HEK293 (cell line): ENCODE data around the gene NAP1L4.
A peak's percentile ranks its signal among the peaks of the same experiment; 100 is the strongest.

Experiments
- EGR2 ChIP-seq: fragments of 450-650 bp; formaldehyde crosslinking; IDR thresholded peaks from 2 replicates; pipeline ENCODE4 v1.5.1; 2016; ENCODE audit warnings: low read depth, missing biosample characterization, missing genetic modification characterization
- HOXA7 ChIP-seq: sonication (generic); formaldehyde crosslinking; IDR thresholded peaks from 2 replicates; pipeline ENCODE4 v1.8.1; 2022; ENCODE audit warnings: missing genetic modification reagents, borderline replicate concordance
- HOXC10 ChIP-seq: sonication (generic); formaldehyde crosslinking; IDR thresholded peaks from 2 replicates; pipeline ENCODE4 v1.8.1; 2023; ENCODE audit warnings: mild to moderate bottlenecking, missing genetic modification reagents
- KLF9 ChIP-seq: fragments of 450-650 bp; formaldehyde crosslinking; IDR thresholded peaks from 2 replicates; pipeline ENCODE4 v1.5.1; 2016; ENCODE audit warnings: missing biosample characterization, missing genetic modification characterization, low read depth
- ZBTB21 ChIP-seq: fragments of 450-650 bp; formaldehyde crosslinking; IDR thresholded peaks from 2 replicates; pipeline ENCODE4 v1.5.1; 2017; ENCODE audit warnings: missing biosample characterization, missing genetic modification characterization
- ZEB2 ChIP-seq: fragments of 450-650 bp; formaldehyde crosslinking; IDR thresholded peaks from 2 replicates; pipeline ENCODE4 v1.5.1; 2016; ENCODE audit warnings: missing biosample characterization, missing genetic modification characterization
- ZIC2 ChIP-seq: fragments of 450-650 bp; formaldehyde crosslinking; IDR thresholded peaks from 2 replicates; pipeline ENCODE4 v1.5.1; 2016; ENCODE audit warnings: missing biosample characterization, missing genetic modification characterization
- ZNF184 ChIP-seq: fragments of 450-650 bp; IDR thresholded peaks from 2 replicates; pipeline ENCODE4 v1.5.1; 2018; ENCODE audit warnings: missing biosample characterization, mild to moderate bottlenecking, missing genetic modification characterization
- ZNF223 ChIP-seq: fragments of 450-650 bp; formaldehyde crosslinking; IDR thresholded peaks from 2 replicates; pipeline ENCODE4 v1.5.1; 2016; ENCODE audit warnings: missing biosample characterization, missing genetic modification characterization
- ZNF239 ChIP-seq: fragments of 450-650 bp; formaldehyde crosslinking; IDR thresholded peaks from 2 replicates; pipeline ENCODE4 v1.5.1; 2016; ENCODE audit warnings: missing biosample characterization, missing genetic modification characterization
- ZNF335 ChIP-seq: fragments of 450-650 bp; formaldehyde crosslinking; conservative IDR thresholded peaks from 2 replicates; pipeline ENCODE4 v1.5.1; 2016; ENCODE audit warnings: missing biosample characterization, missing genetic modification characterization
- ZNF350 ChIP-seq: fragments of 450-650 bp; formaldehyde crosslinking; IDR thresholded peaks from 2 replicates; pipeline ENCODE4 v1.5.0; 2017; ENCODE audit warnings: missing biosample characterization, mild to moderate bottlenecking, missing genetic modification characterization
- ZNF449 ChIP-seq: fragments of 450-650 bp; formaldehyde crosslinking; IDR thresholded peaks from 2 replicates; pipeline ENCODE4 v1.5.1; 2017; ENCODE audit warnings: missing biosample characterization, mild to moderate bottlenecking, missing genetic modification characterization, moderate library complexity
- ZNF501 ChIP-seq: fragments of 450-650 bp; formaldehyde crosslinking; IDR thresholded peaks from 2 replicates; pipeline ENCODE4 v1.5.1; 2016; ENCODE audit warnings: missing biosample characterization, missing genetic modification characterization
- ZNF548 ChIP-seq: fragments of 450-650 bp; formaldehyde crosslinking; IDR thresholded peaks from 2 replicates; pipeline ENCODE4 v1.5.1; 2016; ENCODE audit warnings: missing biosample characterization, missing genetic modification characterization
- ZNF558 ChIP-seq: fragments of 450-650 bp; formaldehyde crosslinking; IDR thresholded peaks from 2 replicates; pipeline ENCODE4 v1.5.1; 2016; ENCODE audit warnings: missing biosample characterization, missing genetic modification characterization
- ZNF561 ChIP-seq: fragments of 450-650 bp; IDR thresholded peaks from 2 replicates; pipeline ENCODE4 v1.5.1; 2018; ENCODE audit warnings: missing biosample characterization, missing genetic modification characterization, borderline replicate concordance
- ZNF629 ChIP-seq: fragments of 450-650 bp; formaldehyde crosslinking; IDR thresholded peaks from 2 replicates; pipeline ENCODE4 v1.5.1; 2017; ENCODE audit warnings: missing biosample characterization, missing genetic modification characterization
- ZNF660 ChIP-seq: fragments of 450-650 bp; IDR thresholded peaks from 2 replicates; pipeline ENCODE4 v1.5.1; 2018; ENCODE audit warnings: missing biosample characterization, mild to moderate bottlenecking, missing genetic modification characterization
- ZNF701 ChIP-seq: fragments of 450-650 bp; formaldehyde crosslinking; IDR thresholded peaks from 2 replicates; pipeline ENCODE4 v1.5.1; 2016; ENCODE audit warnings: missing biosample characterization, missing genetic modification characterization
- ZNF768 ChIP-seq: fragments of 450-650 bp; formaldehyde crosslinking; IDR thresholded peaks from 2 replicates; pipeline ENCODE4 v1.5.1; 2018; ENCODE audit warnings: missing biosample characterization, mild to moderate bottlenecking, missing genetic modification characterization
- ZNF837 ChIP-seq: fragments of 450-650 bp; formaldehyde crosslinking; IDR thresholded peaks from 2 replicates; pipeline ENCODE4 v1.5.1; 2016; ENCODE audit warnings: missing biosample characterization, missing genetic modification characterization
- TF ChIP-seq, protein P1 (sequence below): fragments of 450-650 bp; IDR thresholded peaks from 2 replicates; pipeline ENCODE4 v1.5.1; 2018; ENCODE audit warnings: missing biosample characterization, mild to moderate bottlenecking, missing genetic modification characterization
- TF ChIP-seq, protein P2 (sequence below): fragments of 450-650 bp; formaldehyde crosslinking; IDR thresholded peaks from 2 replicates; pipeline ENCODE4 v1.5.1; 2016; ENCODE audit warnings: missing biosample characterization, missing genetic modification characterization, borderline replicate concordance
- TF ChIP-seq, protein P3 (sequence below): fragments of 450-650 bp; formaldehyde crosslinking; IDR thresholded peaks from 2 replicates; pipeline ENCODE4 v1.5.1; 2016; ENCODE audit warnings: missing biosample characterization, missing genetic modification characterization
- TF ChIP-seq, protein P4 (sequence below): fragments of 450-650 bp; formaldehyde crosslinking; IDR thresholded peaks from 2 replicates; pipeline ENCODE4 v1.5.1; 2016; ENCODE audit warnings: missing biosample characterization, missing genetic modification characterization
- TF ChIP-seq, protein P5 (sequence below): fragments of 450-650 bp; formaldehyde crosslinking; IDR thresholded peaks from 2 replicates; pipeline ENCODE4 v1.5.1; 2016; ENCODE audit warnings: missing biosample characterization, missing genetic modification characterization

NAP1L4 gene

GRCh38 chr11:2992234-2992996, at the start of gene NAP1L4 (continued):
- TF ChIP-seq ZNF335 (tag by site-specific recombination) (peak; percentile 72), KLF9 (peak; percentile 86), ZNF239 (tag by site-specific recombination) (no peak), ZNF223 (tag by site-specific recombination) (0 out of 2 replicates have a peak, but pooled peaks have one; percentile 71), ZNF837 (tag by site-specific recombination) (no peak), HOXA7 (CRISPR knock-in tag) (no peak), EGR2 (tag by site-specific recombination) (no peak), ZIC2 (peak; percentile 43), ZNF449 (tag by site-specific recombination) (no peak), HOXC10 (CRISPR knock-in tag) (0 out of 2 replicates have a peak, but pooled peaks have one; percentile 32), ZNF350 (tag by site-specific recombination) (no peak), ZNF660 (tag by site-specific recombination) (peak; percentile 26; the same call in 1 of the 2 replicates), ZBTB21 (tag by site-specific recombination) (no peak), ZNF558 (tag by site-specific recombination) (no peak), ZNF701 (no peak), ZNF768 (tag by site-specific recombination) (no peak), ZNF501 (tag by site-specific recombination) (peak; percentile 70; the same call in 1 of the 2 replicates), ZEB2 (peak; percentile 69), ZNF561 (tag by site-specific recombination) (peak; percentile 70; the same call in 1 of the 2 replicates), ZNF184 (tag by site-specific recombination) (no peak), ZNF548 (tag by site-specific recombination) (no peak), ZNF629 (tag by site-specific recombination) (peak; percentile 60)
- TF ChIP-seq, protein P1, sequence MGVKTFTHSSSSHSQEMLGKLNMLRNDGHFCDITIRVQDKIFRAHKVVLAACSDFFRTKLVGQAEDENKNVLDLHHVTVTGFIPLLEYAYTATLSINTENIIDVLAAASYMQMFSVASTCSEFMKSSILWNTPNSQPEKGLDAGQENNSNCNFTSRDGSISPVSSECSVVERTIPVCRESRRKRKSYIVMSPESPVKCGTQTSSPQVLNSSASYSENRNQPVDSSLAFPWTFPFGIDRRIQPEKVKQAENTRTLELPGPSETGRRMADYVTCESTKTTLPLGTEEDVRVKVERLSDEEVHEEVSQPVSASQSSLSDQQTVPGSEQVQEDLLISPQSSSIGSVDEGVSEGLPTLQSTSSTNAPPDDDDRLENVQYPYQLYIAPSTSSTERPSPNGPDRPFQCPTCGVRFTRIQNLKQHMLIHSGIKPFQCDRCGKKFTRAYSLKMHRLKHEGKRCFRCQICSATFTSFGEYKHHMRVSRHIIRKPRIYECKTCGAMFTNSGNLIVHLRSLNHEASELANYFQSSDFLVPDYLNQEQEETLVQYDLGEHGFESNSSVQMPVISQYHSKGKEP (tag by site-specific recombination), result no peak
- TF ChIP-seq, protein P2, sequence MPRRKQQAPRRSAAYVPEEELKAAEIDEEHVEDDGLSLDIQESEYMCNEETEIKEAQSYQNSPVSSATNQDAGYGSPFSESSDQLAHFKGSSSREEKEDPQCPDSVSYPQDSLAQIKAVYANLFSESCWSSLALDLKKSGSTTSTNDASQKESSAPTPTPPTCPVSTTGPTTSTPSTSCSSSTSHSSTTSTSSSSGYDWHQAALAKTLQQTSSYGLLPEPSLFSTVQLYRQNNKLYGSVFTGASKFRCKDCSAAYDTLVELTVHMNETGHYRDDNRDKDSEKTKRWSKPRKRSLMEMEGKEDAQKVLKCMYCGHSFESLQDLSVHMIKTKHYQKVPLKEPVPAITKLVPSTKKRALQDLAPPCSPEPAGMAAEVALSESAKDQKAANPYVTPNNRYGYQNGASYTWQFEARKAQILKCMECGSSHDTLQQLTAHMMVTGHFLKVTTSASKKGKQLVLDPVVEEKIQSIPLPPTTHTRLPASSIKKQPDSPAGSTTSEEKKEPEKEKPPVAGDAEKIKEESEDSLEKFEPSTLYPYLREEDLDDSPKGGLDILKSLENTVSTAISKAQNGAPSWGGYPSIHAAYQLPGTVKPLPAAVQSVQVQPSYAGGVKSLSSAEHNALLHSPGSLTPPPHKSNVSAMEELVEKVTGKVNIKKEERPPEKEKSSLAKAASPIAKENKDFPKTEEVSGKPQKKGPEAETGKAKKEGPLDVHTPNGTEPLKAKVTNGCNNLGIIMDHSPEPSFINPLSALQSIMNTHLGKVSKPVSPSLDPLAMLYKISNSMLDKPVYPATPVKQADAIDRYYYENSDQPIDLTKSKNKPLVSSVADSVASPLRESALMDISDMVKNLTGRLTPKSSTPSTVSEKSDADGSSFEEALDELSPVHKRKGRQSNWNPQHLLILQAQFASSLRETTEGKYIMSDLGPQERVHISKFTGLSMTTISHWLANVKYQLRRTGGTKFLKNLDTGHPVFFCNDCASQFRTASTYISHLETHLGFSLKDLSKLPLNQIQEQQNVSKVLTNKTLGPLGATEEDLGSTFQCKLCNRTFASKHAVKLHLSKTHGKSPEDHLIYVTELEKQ (tag by site-specific recombination), result no peak
- TF ChIP-seq, protein P3, sequence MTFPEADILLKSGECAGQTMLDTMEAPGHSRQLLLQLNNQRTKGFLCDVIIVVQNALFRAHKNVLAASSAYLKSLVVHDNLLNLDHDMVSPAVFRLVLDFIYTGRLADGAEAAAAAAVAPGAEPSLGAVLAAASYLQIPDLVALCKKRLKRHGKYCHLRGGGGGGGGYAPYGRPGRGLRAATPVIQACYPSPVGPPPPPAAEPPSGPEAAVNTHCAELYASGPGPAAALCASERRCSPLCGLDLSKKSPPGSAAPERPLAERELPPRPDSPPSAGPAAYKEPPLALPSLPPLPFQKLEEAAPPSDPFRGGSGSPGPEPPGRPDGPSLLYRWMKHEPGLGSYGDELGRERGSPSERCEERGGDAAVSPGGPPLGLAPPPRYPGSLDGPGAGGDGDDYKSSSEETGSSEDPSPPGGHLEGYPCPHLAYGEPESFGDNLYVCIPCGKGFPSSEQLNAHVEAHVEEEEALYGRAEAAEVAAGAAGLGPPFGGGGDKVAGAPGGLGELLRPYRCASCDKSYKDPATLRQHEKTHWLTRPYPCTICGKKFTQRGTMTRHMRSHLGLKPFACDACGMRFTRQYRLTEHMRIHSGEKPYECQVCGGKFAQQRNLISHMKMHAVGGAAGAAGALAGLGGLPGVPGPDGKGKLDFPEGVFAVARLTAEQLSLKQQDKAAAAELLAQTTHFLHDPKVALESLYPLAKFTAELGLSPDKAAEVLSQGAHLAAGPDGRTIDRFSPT (tag by site-specific recombination), result 0 out of 2 replicates have a peak, but pooled peaks have one; percentile 51
- TF ChIP-seq, protein P4, sequence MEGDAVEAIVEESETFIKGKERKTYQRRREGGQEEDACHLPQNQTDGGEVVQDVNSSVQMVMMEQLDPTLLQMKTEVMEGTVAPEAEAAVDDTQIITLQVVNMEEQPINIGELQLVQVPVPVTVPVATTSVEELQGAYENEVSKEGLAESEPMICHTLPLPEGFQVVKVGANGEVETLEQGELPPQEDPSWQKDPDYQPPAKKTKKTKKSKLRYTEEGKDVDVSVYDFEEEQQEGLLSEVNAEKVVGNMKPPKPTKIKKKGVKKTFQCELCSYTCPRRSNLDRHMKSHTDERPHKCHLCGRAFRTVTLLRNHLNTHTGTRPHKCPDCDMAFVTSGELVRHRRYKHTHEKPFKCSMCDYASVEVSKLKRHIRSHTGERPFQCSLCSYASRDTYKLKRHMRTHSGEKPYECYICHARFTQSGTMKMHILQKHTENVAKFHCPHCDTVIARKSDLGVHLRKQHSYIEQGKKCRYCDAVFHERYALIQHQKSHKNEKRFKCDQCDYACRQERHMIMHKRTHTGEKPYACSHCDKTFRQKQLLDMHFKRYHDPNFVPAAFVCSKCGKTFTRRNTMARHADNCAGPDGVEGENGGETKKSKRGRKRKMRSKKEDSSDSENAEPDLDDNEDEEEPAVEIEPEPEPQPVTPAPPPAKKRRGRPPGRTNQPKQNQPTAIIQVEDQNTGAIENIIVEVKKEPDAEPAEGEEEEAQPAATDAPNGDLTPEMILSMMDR (tag by site-specific recombination), result 0 out of 2 replicates have a peak, but pooled peaks have one; percentile 21
- TF ChIP-seq, protein P5, sequence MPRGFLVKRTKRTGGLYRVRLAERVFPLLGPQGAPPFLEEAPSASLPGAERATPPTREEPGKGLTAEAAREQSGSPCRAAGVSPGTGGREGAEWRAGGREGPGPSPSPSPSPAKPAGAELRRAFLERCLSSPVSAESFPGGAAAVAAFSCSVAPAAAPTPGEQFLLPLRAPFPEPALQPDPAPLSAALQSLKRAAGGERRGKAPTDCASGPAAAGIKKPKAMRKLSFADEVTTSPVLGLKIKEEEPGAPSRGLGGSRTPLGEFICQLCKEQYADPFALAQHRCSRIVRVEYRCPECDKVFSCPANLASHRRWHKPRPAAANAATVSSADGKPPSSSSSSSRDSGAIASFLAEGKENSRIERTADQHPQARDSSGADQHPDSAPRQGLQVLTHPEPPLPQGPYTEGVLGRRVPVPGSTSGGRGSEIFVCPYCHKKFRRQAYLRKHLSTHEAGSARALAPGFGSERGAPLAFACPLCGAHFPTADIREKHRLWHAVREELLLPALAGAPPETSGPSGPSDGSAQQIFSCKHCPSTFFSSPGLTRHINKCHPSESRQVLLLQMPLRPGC (tag by site-specific recombination), result 0 out of 2 replicates have a peak, but pooled peaks have one; percentile 6
